Esophagus muscularis mucosa (tissue), 4 donors: ENCODE results near the gene CD46. TPM values are rescaled to one million over a fixed set of nuclear protein-coding genes. Genes with fewer than 3 reads are reported as not detected.
"Not testable (repeated sequence)": the region's sequence is repeated elsewhere in the genome, so short reads cannot be mapped to it uniquely, and the experiment has no call there.

Experiments used
- DNase-seq: peaks from one replicate; pipeline ENCODE4 v3.0.0-alpha.2; 2017; ENCODE audit errors: extremely low spot score
- H3K27ac ChIP-seq, 4 donors: fragments of 200-600 bp; sonication (generic); replicated peaks in 1 of 4; 1 replicate in 3 of 4; 2 replicates in 1 of 4; pipeline ENCODE4 v1.5.1; 2016 to 2019; ENCODE audit warnings: mild to moderate bottlenecking in 1 of 4
- H3K27me3 ChIP-seq, 4 donors: fragments of 200-600 bp; sonication (generic); one replicate each; pipeline versions ENCODE4 v1.5.1 to v1.6.0; 2016 to 2019
- H3K36me3 ChIP-seq, 4 donors: fragments of 200-600 bp; sonication (generic); one replicate each; pipeline ENCODE4 v1.5.1; 2016 to 2019
- H3K4me1 ChIP-seq, 4 donors: fragments of 200-600 bp; sonication (generic); one replicate each; pipeline ENCODE4 v1.5.1; 2016 to 2019
- H3K4me3 ChIP-seq, 4 donors: fragments of 200-600 bp; sonication (generic); 1 replicate in 2 of 4; 2 replicates in 2 of 4; pipeline ENCODE4 v1.5.1; 2016 to 2019; ENCODE audit warnings: mild to moderate bottlenecking in 4 of 4, moderate library complexity in 1 of 4
- H3K9me3 ChIP-seq, 4 donors: fragments of 200-600 bp; sonication (generic); 1 replicate in 3 of 4; 2 replicates in 1 of 4; pipeline ENCODE4 v1.5.1; 2016 to 2019
- EP300 ChIP-seq: sonication (generic); formaldehyde crosslinking; IDR thresholded peaks from one replicate; pipeline ENCODE4 v1.6.1; 2017; ENCODE audit warnings: antibody characterized with exemption
- POLR2A ChIP-seq: fragments of 450-650 bp; IDR thresholded peaks from one replicate; pipeline ENCODE4 v1.6.1; 2017; ENCODE audit warnings: antibody characterized with exemption, moderate library complexity, mild to moderate bottlenecking, low read depth
- POLR2AphosphoS5 ChIP-seq, 2 donors: sonication (generic); formaldehyde crosslinking; IDR thresholded peaks; one replicate each; pipeline ENCODE4 v1.6.1; 2017; ENCODE audit warnings: antibody characterized with exemption in 2 of 2
- WGBS: methylation state at CpG from one replicate; pipeline ENCODE4 v1.1.5; 2018; 5-methylcytosine and 5-hydroxymethylcytosine counted together
- intact Hi-C: fragments of 100-400 bp; cut with DNase I; formaldehyde crosslinking; loops from one replicate; pipeline ENCODE4 v1.15.1; 2023
- total RNA-seq, 4 donors: library from RNA; depleted of rRNA; stranded (reverse); fragments of >200 nt; gene quantifications; one replicate each; pipeline versions ENCODE4 v1.1.0 to v1.2.1, GENCODE V29; 2016
- TF ChIP-seq, protein P1 (sequence below), 3 experiments: fragments of 200-600 bp in 2 of 3; fragments of 450-650 bp in 1 of 3; sonication (generic) in 2 of 3; IDR thresholded peaks; one replicate each; pipeline ENCODE4 v1.5.1; 2017 to 2019; ENCODE audit warnings: antibody characterized with exemption in 3 of 3, mild to moderate bottlenecking in 2 of 3, moderate library complexity in 1 of 3

Gene CD46
- total RNA-seq, 4 donors from 2014 or later = 65.6 to 86.4 (median 69.2) TPM

DNA sequence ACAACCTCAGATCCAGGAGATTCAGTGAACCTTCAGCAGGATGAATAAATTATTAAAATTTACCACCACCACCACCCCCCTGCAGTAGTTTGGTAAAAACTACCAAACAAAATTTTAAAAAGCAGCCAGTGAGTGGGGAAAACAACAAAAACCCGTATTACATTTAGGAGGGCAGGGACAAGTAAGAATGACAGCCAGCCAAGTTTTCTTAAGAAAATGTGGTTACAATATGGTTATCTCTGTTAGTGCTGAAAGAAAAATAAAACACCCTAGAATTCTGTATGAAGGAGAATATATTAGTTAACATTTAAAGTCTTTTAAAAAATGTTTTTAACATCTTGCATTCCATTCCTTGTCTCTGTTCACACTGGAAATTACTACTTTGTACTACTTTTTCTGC, 14.7 kb downstream of the CD46 start:
- no peaks in the 10 kb centered on the region for H3K27me3 ChIP-seq
- peaks cover 0 to 1% (median 0%) of the 10 kb centered on the region in 4 donors for H3K9me3 ChIP-seq
- H3K27ac ChIP-seq = no peak overlapping the region
- peaks cover 9 to 86% (median 54%) of the 10 kb centered on the region in 4 donors for H3K36me3 ChIP-seq
- 84% methylated on average over 1 of the region's 1 CpG for WGBS
- DNase-seq = no peak
- H3K4me1 ChIP-seq = no peaks in the 10 kb centered on the region
- intact Hi-C loops = no loop called here
- H3K4me3 ChIP-seq = no peak overlapping the region
- TF ChIP-seq EP300 (no peak), POLR2A (no peak), POLR2AphosphoS5 (IDR thresholded peaks at IDR 0.05) (no peak)
- TF ChIP-seq, protein P1, sequence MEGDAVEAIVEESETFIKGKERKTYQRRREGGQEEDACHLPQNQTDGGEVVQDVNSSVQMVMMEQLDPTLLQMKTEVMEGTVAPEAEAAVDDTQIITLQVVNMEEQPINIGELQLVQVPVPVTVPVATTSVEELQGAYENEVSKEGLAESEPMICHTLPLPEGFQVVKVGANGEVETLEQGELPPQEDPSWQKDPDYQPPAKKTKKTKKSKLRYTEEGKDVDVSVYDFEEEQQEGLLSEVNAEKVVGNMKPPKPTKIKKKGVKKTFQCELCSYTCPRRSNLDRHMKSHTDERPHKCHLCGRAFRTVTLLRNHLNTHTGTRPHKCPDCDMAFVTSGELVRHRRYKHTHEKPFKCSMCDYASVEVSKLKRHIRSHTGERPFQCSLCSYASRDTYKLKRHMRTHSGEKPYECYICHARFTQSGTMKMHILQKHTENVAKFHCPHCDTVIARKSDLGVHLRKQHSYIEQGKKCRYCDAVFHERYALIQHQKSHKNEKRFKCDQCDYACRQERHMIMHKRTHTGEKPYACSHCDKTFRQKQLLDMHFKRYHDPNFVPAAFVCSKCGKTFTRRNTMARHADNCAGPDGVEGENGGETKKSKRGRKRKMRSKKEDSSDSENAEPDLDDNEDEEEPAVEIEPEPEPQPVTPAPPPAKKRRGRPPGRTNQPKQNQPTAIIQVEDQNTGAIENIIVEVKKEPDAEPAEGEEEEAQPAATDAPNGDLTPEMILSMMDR (IDR thresholded peaks at IDR 0.05) = no peak

DNA sequence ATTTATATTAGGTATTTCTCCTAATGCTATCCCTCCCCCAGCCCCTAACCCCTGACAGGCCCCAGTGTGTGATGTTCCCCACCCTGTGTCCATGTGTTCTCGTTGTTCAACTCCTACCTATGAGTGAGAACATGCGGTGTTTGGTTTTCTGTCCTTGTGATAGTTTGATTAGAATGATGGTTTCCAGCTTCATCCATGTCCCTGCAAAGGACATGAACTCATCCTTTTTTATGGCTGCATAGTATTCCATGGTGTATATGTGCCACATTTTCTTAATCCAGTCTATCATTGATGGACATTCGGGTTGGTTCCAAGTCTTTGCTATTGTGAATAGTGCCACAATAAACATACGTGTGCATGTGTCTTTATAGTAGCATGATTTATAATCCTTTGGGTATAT, 18.7 kb downstream of the CD46 start:
- H3K27ac ChIP-seq, DNase-seq, intact Hi-C loops, H3K9me3 ChIP-seq, H3K27me3 ChIP-seq, H3K4me3 ChIP-seq, H3K4me1 ChIP-seq: not testable (repeated sequence)
- WGBS = 98% methylated on average over 4 of the region's 4 CpGs
- H3K36me3 ChIP-seq = peaks cover 0 to 77% (median 30%) of the 10 kb centered on the region in 4 donors

DNA sequence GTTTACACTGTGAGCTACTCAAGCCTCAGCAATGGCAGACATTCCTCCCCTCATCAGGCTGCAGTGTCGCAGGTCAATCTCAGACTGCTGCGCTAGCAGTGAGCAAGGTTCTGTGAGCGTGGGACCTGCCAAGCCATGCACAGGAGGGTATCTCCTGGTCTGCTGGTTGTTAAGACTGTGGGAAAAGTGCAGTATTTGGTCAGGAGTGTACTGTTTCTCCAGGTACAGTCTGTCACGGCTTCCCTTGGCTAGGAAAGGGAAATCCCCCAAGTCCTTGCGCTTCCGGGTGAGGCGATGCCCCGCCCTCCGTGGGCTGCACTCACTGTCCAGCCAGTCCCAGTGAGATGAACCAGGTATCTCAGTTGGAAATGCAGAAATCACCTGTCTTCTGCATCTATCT, 24.2 kb downstream of the CD46 start:
- H3K9me3 ChIP-seq, H3K4me3 ChIP-seq, H3K4me1 ChIP-seq, H3K27ac ChIP-seq, H3K27me3 ChIP-seq, DNase-seq, intact Hi-C loops: not testable (repeated sequence)
- peaks cover 0 to 69% (median 23%) of the 10 kb centered on the region in 4 donors for H3K36me3 ChIP-seq
- WGBS = 71% methylated on average over 7 of the region's 9 CpGs

DNA sequence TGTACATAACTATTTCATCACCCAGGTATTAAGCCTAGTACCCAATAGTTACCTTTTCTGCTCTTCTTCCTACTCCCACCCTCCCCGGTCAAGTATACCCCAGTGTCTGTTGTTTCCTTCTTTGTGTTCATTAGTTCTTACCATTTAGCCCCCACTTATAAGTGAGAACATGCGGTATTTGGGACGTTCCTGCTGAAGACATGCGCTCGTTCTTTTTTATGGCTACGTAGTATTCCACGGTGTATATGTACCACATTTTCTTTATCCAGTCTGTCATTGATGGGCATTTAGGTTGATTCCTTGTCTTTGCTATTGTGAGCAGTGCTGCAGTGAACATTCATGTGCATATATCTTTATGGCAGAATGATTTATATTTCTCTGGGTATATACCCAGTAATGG, 25.6 kb downstream of the CD46 start:
- H3K4me3 ChIP-seq, H3K27ac ChIP-seq, H3K4me1 ChIP-seq, H3K9me3 ChIP-seq, DNase-seq, intact Hi-C loops, H3K27me3 ChIP-seq: not testable (repeated sequence)
- WGBS = 99% methylated on average over 7 of the region's 7 CpGs
- H3K36me3 ChIP-seq = peaks cover 0 to 56% (median 23%) of the 10 kb centered on the region in 4 donors

DNA sequence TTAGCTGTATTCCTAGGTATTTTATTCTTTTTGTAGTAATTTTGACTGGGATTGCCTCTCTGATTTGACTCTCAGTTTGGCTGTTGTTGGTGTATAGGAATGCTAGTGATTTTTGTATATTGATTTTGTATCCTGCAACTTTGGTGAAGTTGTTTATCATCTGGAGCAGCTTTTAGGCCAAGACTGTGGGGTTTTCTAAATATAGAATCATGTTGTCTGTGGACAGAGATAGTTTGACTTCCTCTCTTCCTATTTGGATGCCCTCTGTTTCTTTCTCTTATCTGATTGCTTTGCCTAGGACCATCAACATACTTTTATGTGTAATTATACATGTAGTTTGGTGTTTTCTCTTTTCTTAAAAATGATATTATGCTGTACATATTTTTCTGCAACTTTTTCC, 27.2 kb downstream of the CD46 start:
- Histone ChIP-seq H3K27me3 (no peaks in the 10 kb centered on the region), H3K36me3 (peaks cover 0 to 60% (median 27%) of the 10 kb centered on the region in 4 donors)
- intact Hi-C loops = no loop called here

DNA sequence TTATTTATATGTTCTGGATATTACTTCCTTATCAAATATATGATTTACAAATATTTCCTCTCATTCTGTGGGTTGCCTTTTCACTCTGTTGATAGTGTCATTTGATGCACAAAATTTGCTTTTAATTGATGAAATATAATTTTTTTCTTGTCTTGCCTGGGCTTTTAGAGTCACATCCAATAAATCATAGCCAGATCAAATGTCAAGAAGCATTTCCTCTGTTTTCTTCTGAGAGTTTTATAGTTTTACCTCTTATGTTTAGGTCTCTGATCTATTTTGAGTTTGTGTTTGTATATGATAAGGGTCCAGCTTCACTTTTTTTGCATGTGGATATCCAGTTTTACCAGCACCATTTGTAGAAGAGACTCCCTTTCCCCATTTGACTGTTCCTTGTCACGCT, 29.5 kb downstream of the CD46 start:
- no peak for DNase-seq
- H3K4me1 ChIP-seq = peaks cover 0 to 6% (median 0%) of the 10 kb centered on the region in 4 donors
- no peak overlapping the region for H3K4me3 ChIP-seq
- H3K27me3 ChIP-seq = no peaks in the 10 kb centered on the region
- no peak overlapping the region for H3K27ac ChIP-seq
- no peaks in the 10 kb centered on the region for H3K9me3 ChIP-seq
- H3K36me3 ChIP-seq = peaks cover 7 to 57% (median 24%) of the 10 kb centered on the region in 4 donors
- 92% methylated on average over 1 of the region's 1 CpG for WGBS
- intact Hi-C loops = no loop called here
- TF ChIP-seq EP300 = no peak
- no peak for TF ChIP-seq POLR2AphosphoS5 (IDR thresholded peaks at IDR 0.05)
- TF ChIP-seq, protein P1 (IDR thresholded peaks at IDR 0.05) = no peak
- TF ChIP-seq POLR2A = no peak

More for the DNA sequence above, 27.2 kb downstream of the CD46 start:
- peaks cover 0 to 6% (median 0%) of the 10 kb centered on the region in 4 donors for H3K4me1 ChIP-seq
- no peak overlapping the region for H3K4me3 ChIP-seq
- H3K27ac ChIP-seq = no peak overlapping the region
- no peak for DNase-seq
- no peaks in the 10 kb centered on the region for H3K9me3 ChIP-seq
- TF ChIP-seq EP300 (no peak), POLR2AphosphoS5 (IDR thresholded peaks at IDR 0.05) (no peak), POLR2A (no peak)
- TF ChIP-seq, protein P1 (IDR thresholded peaks at IDR 0.05) = no peak
